NCI-H1694 treated with DMSO at 0.1 percent for 48 hours (cell line): ENCODE data around the gene DEFB132.
A peak's percentile ranks its signal among the peaks of the same experiment; 100 is the strongest.
"Not testable (repeated sequence)": the region's sequence is repeated elsewhere in the genome, so short reads cannot be mapped to it uniquely, and the experiment has no call there.

Source experiments
- DNase-seq: peaks from one replicate; lab custom pipeline; 2025; lab: John Stamatoyannopoulos, UW

Gene DEFB132

GRCh38 chr20:257419-257818 lies at the start of gene DEFB132:
Gene DEFB132, plus strand, starts transcription at chr20:257724. Its CDS starts 55 bp downstream, at chr20:257779.
- no peak for DNase-seq

- DNase-seq: peak; percentile 51
These were observed 48.5 kb upstream of the DEFB132 start for GRCh38 chr20:208942-209566.

GRCh38 chr20:210809-211502 lies 46.6 kb upstream of the DEFB132 start:
- no peak for DNase-seq

- DNase-seq: no peak
These were observed 43.1 kb upstream of the DEFB132 start for GRCh38 chr20:214383-214782.

- DNase-seq: no peak
These were observed 41.7 kb upstream of the DEFB132 start for GRCh38 chr20:215796-216195.

GRCh38 chr20:217266-217665 lies 40.3 kb upstream of the DEFB132 start:
- no peak for DNase-seq

GRCh38 chr20:219290-220115 lies 38.0 kb upstream of the DEFB132 start:
- no peak for DNase-seq

GRCh38 chr20:221258-221830 lies 36.2 kb upstream of the DEFB132 start:
- no peak for DNase-seq

- DNase-seq: not testable (repeated sequence)
These were observed 31.6 kb upstream of the DEFB132 start for GRCh38 chr20:225879-226278.

- no peak for DNase-seq
These were observed 30.6 kb upstream of the DEFB132 start, which contains the start of gene DEFB129 for GRCh38 chr20:226958-227357. Gene DEFB129, plus strand, starts transcription at chr20:227258. Its CDS starts 31 bp downstream, at chr20:227289.

- DNase-seq: no peak
These were observed 30.0 kb upstream of the DEFB132 start for GRCh38 chr20:227439-228105.

GRCh38 chr20:235891-236290 lies 21.6 kb upstream of the DEFB132 start:
- no peak for DNase-seq

GRCh38 chr20:237489-237888 lies 20.0 kb upstream of the DEFB132 start:
- DNase-seq: no peak

GRCh38 chr20:237929-238328 lies 19.6 kb upstream of the DEFB132 start:
- no peak for DNase-seq

GRCh38 chr20:242905-243304 lies 14.6 kb upstream of the DEFB132 start:
- DNase-seq: no peak

GRCh38 chr20:251354-251753 lies 6.2 kb upstream of the DEFB132 start:
- DNase-seq: no peak

- no peak for DNase-seq
These were observed 4.7 kb upstream of the DEFB132 start for GRCh38 chr20:252801-253200.

GRCh38 chr20:253447-253846 lies 4.1 kb upstream of the DEFB132 start:
- not testable (repeated sequence) for DNase-seq

GRCh38 chr20:258269-258858 lies 840 bp downstream of the DEFB132 start:
- no peak for DNase-seq

GRCh38 chr20:258963-259362 lies 1.4 kb downstream of the DEFB132 start:
- DNase-seq: no peak

- no peak for DNase-seq
These were observed 2.5 kb downstream of the DEFB132 start for GRCh38 chr20:259981-260380.
